Ureter (tissue), 1 donor: ENCODE data around the gene NTHL1. TPM values are rescaled to one million over a fixed set of nuclear protein-coding genes. Genes with fewer than 3 reads are reported as not detected.
A peak's percentile ranks its signal among the peaks of the same experiment; 100 is the strongest.
"Not testable (repeated sequence)": the region's sequence is repeated elsewhere in the genome, so short reads cannot be mapped to it uniquely, and the experiment has no call there.

ENCODE experiments used
- DNase-seq: peaks from one replicate; pipeline ENCODE4 v3.0.0-alpha.2; 2020; ENCODE audit warnings: low spot score
- total RNA-seq: library from RNA; stranded (reverse); gene quantifications from one replicate; pipeline ENCODE4 v1.2.4, GENCODE V29; 2023
- donor health status: DM: yes; HTN: yes; CAD: no.

NTHL1 gene
- total RNA-seq, 1 donor from 2014 or later, result 11.8 TPM

DNA sequence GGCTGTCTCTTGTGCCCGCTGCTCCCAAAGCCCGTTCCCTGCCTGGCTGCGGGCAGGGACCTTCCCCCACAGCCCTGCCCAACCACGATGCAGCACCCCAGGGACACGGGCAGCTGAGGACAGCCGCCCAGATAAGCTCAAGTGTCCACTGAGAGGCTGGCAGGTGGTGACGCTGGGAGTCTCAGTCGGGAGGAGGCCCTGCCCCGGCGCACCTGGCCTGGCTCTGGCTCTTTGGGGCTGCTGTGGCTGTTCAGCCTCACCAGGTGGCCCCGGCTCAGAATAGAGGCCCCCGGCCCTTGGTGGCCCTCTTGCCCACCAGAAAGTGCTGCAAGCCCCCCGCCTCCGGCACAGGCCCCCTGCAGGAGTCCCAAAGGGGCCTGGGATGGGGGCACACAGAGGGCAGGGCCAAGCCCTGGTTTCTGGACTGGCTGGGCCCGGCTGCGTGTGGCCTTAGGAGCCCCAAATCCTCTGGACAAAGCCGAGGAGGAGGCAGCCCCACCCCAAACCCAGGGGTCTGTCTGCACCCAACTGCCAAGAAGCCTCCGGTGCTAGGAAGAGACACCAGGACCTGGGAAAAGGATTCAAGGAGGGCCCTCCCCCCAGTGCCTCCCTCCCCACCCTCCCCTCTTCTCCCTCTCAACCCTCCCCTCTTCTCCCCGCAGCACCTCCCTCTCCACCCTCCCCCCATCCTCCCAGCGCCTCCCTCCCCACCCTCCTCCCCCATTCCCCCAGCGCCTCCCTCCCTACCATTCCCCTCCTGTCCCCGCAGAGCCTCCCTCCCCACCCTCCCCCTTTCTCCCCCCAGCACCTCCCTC is 5.3 kb downstream of the NTHL1 start:
- DNase-seq, result no peak

DNA sequence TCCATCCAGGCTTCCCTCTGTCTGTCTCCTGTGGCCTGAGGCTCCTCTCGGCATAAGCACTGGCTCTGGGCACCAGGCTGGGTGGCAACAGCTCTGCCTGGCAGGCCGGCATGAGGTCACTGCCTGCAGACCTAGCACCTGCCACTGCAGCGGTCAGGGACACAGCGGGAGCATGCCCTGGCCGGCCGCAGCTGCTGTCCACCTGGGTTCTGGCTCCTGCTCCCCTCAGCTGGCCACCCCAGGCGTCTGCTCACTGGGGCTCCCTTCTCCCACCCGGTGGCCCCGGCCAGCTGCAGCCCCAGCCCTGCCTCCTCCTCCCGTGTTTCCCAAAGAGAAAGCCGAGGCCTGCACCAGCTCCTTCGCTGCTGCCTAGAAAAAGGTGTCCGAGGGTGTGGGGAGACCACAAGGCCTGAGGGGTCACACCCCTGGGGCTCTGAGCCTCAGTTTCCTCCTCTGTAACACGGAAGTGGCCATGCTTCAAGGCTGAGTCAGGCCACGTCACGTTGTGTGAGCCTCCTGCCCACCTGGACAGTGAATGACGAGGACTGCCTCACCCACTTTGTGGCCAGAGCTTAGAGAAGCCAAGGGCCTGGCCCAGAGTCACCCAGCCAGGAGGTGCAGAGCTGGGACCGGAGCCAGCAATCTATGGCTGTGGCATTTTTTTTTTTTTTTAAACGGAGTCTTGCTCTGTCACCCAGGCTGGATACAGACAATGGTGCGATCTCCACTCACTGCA is 6.7 kb downstream of the NTHL1 start:
- no peak for DNase-seq

DNA sequence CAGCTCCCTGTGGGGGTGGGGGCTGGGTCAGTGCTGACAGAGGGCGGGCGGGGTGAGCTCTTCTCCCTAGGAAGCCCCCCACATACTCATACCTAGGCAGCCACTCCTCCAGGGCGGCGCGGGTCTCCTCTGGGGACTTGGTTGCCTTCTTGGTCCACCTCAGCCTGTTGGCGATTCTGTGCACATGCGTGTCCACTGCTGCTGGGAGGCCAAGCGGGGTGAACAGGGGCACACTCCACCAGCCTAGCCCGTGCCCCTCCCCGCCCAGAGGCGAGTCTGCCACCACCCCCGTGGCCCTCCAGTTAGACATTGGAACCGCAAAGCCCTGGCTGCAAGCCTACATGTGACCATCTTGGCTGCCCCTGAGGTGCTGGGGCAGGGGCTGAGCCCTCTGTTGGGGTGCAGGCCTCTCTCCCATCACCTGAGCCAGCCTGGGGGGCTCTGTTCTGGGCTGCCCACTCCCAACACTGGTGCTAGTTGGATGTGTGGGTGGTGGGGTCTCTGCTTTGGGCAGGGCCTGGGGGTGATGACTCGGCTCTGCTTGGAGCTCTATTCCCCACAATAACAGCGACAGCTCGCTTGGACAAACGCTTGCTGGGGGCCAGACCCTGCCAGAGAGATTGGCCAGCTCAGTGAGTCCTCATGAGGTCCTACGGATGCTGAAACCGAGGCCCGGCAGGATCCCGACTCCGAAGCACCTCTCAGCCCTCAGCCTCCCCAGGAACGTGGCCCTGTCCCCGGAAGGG is 7.4 kb downstream of the NTHL1 start:
- no peak for DNase-seq

DNA sequence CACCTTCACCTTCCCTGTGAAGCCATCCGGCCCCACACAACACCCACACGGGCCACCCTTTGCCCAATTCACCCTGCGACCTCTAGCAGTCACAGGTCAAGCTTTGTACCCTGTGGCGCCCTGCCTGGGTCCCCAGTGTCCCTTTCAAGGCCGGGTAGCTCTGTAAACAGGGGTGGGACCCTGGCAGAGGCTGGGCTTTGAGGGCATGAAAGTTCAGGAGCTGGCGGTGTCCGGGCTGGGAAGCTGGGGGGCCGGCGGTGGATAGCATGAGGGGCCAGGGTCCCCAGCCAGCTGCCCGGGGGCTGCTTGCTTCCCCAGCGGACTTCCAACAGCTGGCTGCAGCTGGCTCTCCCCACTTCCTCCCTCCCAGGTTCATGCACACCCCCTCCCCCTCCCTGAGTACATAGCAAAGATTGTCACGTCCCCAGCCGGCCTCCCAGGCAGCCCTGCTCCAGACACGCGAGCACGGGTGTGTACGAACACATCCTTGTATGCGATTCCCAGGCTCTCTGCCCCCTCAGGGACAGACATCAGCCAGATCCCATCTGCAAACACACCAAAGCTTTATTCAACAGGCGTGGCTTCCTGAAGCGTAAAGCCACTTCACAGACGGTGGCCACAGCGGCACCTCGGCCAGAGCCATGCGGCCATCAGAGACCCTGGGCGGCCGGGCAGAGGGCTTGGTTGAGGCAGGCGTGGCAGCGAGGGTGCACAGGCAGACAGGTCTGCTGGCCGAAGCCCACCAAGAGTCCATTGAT is 8.2 kb downstream of the NTHL1 start:
- peak; percentile 88 for DNase-seq

DNA sequence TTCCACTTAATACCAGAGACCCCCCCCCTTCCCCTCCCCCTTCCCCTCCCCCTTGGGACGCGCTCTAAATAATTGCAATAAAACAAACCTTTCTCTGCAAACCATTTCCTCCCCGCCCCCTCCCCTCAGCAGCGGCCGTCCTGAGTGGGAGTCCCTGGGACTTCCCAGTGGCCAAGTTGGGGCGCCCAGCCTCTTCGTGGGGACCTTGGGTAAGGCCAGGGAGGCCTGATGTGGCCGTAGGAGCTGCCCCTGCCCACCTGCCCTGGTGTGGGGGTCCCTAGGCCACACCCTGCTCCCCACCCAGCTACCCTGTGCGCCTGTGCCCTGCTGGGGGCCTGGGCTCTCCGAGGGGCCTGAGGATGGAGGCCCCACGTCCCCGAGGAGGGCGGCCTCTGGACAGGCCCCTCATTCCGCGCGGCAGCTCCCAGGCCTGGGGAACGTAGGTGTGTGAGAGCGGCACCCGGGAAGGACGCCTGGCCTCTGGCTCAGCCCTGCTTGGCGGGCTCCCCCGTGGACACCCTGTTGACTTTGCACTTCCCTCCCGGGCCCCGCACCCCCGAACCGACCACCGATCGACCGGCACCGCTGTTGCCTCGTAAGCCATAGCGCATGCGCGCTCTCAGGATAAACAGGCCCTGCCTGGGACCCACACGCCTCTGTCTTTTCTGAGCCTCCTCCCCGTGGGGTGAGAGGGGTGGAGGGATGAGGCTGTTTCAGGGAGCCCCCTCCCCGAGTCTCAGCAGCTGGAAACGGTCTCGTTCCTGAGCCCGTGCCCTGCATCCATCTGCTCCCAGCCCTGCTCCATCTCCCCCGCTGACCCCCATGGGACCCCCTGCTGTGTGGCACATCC is 9.0 kb downstream of the NTHL1 start:
- DNase-seq, result no peak

- no peak for DNase-seq
Measured at GRCh38 chr16:2037647-2038381, 9.8 kb downstream of the NTHL1 start.

GRCh38 chr16:2037115-2037514 is 10.5 kb downstream of the NTHL1 start:
- DNase-seq, result no peak

- DNase-seq, result no peak
Measured at GRCh38 chr16:2036200-2036966, 11.3 kb downstream of the NTHL1 start.

DNA sequence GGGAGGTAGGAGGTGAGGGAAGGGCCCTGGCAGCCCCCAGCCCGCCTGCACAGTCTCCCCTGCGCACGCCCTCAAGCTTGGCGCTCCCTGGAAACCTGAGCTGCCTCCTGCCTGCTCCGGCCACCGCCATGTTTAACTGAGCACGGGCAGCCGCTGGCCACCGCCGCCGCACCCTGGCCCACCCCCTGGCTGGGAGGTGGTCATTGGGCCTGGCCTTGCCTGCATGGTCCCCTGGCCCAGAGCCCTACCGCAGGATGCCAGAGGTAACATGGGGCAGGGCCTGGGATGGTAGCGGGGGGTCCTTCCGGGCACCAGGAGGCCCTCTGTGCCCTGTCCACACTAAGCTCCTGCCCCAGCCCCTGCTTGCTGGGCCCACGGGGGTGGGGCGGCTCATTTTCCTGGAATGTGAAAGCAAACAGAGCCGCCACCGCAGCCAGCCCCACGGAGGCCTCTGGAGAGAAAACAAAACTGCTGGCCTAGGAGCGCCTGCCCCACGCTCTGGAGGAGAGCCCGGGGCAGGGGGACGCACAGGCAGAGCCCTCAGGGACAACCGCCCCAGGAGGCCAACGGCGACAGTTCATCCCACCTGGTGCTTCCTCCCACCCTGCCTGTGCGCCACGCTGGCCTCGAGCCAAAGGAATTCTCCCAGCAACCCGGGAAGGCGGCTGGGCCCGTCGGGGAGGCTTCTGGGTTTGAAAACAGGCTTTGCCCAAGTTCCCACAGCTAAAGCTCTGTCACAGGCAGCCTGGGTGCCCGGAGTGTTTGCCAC is 12.0 kb downstream of the NTHL1 start:
- no peak for DNase-seq

DNA sequence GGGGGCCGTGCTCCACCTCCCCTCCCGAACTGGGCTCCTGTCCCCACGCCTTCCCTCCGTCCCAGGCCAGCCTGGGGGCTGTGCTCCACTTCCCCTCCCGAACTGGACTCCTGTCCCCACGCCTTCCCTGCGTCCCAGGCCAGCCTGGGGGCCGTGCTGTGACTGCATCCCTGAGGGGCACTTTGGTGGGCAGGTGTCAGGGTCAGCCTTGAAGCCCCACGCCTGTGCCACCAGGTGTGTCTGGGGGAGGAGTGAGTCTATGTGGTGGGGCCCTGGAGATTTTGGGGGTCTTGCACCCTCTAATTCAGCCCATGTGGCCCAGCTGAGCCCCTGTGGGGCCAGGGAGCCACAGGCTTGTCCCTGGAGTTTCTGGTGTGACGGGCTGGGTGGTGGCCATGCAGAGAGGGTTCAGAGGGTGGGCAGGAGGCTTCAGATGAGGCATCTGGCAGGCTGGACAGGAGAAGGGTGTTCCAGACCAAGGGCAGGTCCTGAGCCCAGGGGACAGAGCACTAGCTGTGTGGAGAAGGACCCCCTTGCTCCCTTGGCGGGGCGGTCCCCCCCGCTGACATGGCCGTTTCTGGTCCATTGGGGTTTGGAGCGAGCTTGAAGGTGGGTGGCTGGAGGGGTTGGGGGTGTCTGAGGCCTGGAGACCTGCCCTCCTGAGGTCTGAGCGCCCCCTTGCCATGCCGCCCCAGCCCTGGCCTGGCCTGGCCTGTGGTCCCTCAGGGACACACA is 12.8 kb downstream of the NTHL1 start:
- no peak for DNase-seq

GRCh38 chr16:2033909-2034695 is 13.5 kb downstream of the NTHL1 start:
- DNase-seq, result not testable (repeated sequence)

DNA sequence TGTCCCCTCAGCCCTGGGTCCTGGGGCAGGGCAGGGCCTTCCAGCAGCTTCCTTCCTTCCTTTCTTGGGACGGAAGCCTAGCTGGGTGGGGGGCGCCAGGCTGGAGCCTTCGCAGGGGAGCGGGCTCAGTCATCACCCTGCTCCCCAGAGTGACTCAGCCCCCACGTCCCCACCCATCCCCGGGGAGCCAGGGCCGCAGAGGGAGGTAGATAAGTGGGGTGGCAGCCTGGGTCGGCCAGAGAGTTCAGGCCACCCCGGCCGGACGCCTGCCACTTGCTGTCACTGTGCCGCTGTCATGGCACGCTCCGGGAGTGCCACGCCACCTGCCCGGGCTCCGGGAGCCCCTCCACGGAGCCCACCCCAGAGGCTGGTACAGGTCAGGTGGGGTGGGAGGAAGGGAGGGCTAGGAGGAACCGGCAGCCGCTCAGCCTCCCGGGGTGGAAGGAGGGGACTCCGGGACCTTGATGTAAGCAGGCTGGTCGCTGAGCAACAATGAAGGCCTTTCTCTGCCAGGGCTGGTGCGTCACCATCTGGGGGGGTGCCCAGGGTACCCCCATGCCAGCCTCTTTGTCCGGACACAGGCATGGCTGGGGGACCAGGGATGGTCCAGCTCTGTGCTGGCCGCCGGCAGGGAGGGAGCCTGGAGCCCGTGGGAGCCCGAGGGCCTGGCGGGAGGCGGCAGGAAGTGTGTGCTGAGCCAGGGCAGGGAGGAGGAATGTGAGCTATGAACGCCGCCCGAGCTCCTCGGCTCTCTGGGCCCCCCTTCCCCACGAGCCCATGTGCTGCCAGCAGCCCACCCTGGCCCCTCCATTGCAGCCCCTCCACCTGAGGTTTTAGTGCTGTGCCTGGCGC is 14.4 kb downstream of the NTHL1 start:
- no peak for DNase-seq

DNA sequence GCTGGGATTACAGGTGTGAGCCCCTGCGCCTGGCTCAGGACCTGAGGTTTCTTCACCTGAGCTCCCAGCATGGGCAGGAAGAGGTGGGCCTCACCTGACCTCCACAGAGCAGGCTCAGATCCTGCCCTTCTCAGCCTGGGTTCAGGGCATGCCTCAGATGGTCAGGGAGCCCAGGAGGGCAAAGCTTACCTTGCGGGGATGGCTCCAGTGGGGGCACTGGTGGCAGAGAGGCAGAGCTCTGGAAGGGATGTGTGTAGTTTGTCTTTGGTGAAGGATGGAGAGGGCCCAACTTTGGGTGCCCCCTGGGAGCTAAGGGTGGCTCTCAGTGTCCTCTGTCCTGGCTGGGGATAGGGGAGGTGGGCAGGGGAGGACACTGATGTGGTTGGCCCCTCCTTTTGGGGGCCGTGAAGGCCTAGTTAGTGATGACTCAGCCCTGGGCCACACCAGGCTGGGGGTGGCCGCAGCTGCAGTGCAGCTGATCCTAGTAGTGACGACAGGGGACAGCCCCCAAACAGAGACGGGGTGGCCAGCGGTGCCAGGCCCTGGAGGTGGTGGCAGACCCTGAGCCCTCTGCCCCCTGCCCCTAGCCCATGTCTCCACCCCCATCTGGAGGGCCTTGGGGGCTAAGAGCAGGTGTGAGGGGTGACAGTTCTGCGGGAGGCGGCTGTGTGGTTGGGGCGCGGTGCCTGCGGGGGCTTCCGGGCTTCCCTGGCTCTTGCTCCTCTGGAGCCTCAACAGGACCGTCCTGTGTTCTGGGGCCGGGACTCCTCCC is 15.2 kb downstream of the NTHL1 start:
- no peak for DNase-seq

- DNase-seq, result no peak
Measured at GRCh38 chr16:2031081-2031577, 16.5 kb downstream of the NTHL1 start.

- no peak for DNase-seq
Measured at GRCh38 chr16:2030036-2030435, 17.6 kb downstream of the NTHL1 start.
